A549 (cell line): ENCODE data around the gene RHOT2. TPM values are rescaled to one million over a fixed set of nuclear protein-coding genes. Genes with fewer than 3 reads are reported as not detected.
A peak's percentile ranks its signal among the peaks of the same experiment; 100 is the strongest.

ENCODE experiments used
- ATAC-seq, 2 experiments: fragments of 200-7000 bp in 1 of 2; fragments of >200 bp in 1 of 2; cut with Nextera tagmentation in 1 of 2; cut with Tn5 transposase in 1 of 2; 3 replicates each; pipeline versions ENCODE4 v1.8.0 to v1.9.1; 2018 to 2020; ENCODE audit warnings: mild to moderate bottlenecking in 1 of 2, moderate library complexity in 1 of 2
- CTCF ChIA-PET: fragments of 300-600 bp; sonication (Branson Sonifier 250); formaldehyde crosslinking; extraction: SDS; loops from one replicate; lab custom pipeline; 2021; ENCODE audit warnings: antibody characterized with exemption, inconsistent platforms; lab: Yijun Ruan, JAX
- POLR2A ChIA-PET: fragments of 350-600 bp; formaldehyde crosslinking; extraction: SDS; loops from one replicate; lab custom pipeline; 2021; ENCODE audit warnings: antibody characterized with exemption, inconsistent platforms; lab: Yijun Ruan, JAX
- DNase-seq, 2 experiments: peaks; one replicate each; pipeline versions ENCODE4 v3.0.0 to v3.0.0-alpha.2; 2011 to 2016; ENCODE audit warnings: low read depth in 1 of 2, low spot score in 1 of 2
- FAIRE-seq: peaks from 2 replicates; lab custom pipeline; 2011; peaks lifted over from hg19 to GRCh38; lab: Jason Lieb, UNC
- H3K27ac ChIP-seq, 2 experiments: fragments of >200 bp; sonication (Bioruptor Twin); formaldehyde crosslinking; 3 replicates each; pipeline ENCODE4 v1.5.1; 2016 to 2017
- H3K4me1 ChIP-seq: fragments of >200 bp; sonication (Bioruptor Twin); formaldehyde crosslinking; 3 replicates; pipeline ENCODE4 v1.6.1; 2016
- H3K4me2 ChIP-seq: fragments of >200 bp; sonication (Bioruptor Twin); formaldehyde crosslinking; 3 replicates; pipeline ENCODE4 v1.6.1; 2016
- H3K4me3 ChIP-seq: fragments of >200 bp; sonication (Bioruptor Twin); formaldehyde crosslinking; 3 replicates; pipeline ENCODE4 v1.5.1; 2016
- H3K9me3 ChIP-seq: fragments of >200 bp; sonication (Bioruptor Twin); formaldehyde crosslinking; 3 replicates; pipeline ENCODE4 v1.6.1; 2016
- ATOH8 ChIP-seq: fragments of 250-450 bp; sonication (Bioruptor Pico); IDR thresholded peaks from 2 replicates; pipeline ENCODE4 v1.5.0; 2020; ENCODE audit warnings: low read depth, mild to moderate bottlenecking, moderate library complexity
- BCL3 ChIP-seq: fragments of >200 bp; sonication (Bioruptor Twin); formaldehyde crosslinking; IDR thresholded peaks from 3 replicates; pipeline ENCODE4 v1.6.1; 2016
- CHD4 ChIP-seq: fragments of 200-600 bp; sonication (generic); IDR thresholded peaks from 2 replicates; pipeline ENCODE4 v1.6.1; 2016; ENCODE audit warnings: antibody characterized with exemption, mild to moderate bottlenecking, borderline replicate concordance
- CTCF ChIP-seq: fragments of >200 bp; sonication (Bioruptor Twin); formaldehyde crosslinking; IDR thresholded peaks from 3 replicates; pipeline ENCODE4 v1.5.1; 2016
- E2F6 ChIP-seq: IDR thresholded peaks from 2 replicates; pipeline ENCODE4 v1.6.1; 2012; ENCODE audit warnings: low read depth, borderline replicate concordance
- EHF ChIP-seq: fragments of 250-450 bp; sonication (Bioruptor Pico); IDR thresholded peaks from 2 replicates; pipeline ENCODE4 v1.5.0; 2020; ENCODE audit warnings: mild to moderate bottlenecking
- ELK1 ChIP-seq: fragments of 150-350 bp; IDR thresholded peaks from 2 replicates; pipeline ENCODE4 v1.6.1; 2014; ENCODE audit warnings: low read depth, mild to moderate bottlenecking, low read length
- EP300 ChIP-seq, 2 experiments: fragments of >200 bp; sonication (Bioruptor Twin); formaldehyde crosslinking; IDR thresholded peaks; 2 replicates in 1 of 2; 3 replicates in 1 of 2; pipeline ENCODE4 v1.6.1; 2016 to 2017
- FOSL2 ChIP-seq, 2 experiments: fragments of 450-650 bp in 1 of 2; fragments of >200 bp in 1 of 2; sonication (Bioruptor Twin) in 1 of 2; formaldehyde crosslinking; IDR thresholded peaks; 2 replicates each; pipeline versions ENCODE4 v1.5.0 to v1.6.1; 2016 to 2020; ENCODE audit warnings: mild to moderate bottlenecking in 1 of 2, moderate library complexity in 1 of 2
- FOXS1 ChIP-seq: fragments of 250-450 bp; sonication (Bioruptor Pico); IDR thresholded peaks from 2 replicates; pipeline ENCODE4 v1.5.0; 2020; ENCODE audit warnings: mild to moderate bottlenecking, moderate library complexity
- GATA3 ChIP-seq: IDR thresholded peaks from 2 replicates; pipeline ENCODE4 v1.6.1; 2012; ENCODE audit warnings: borderline replicate concordance
- HES2 ChIP-seq: fragments of >200 bp; sonication (Bioruptor Twin); formaldehyde crosslinking; IDR thresholded peaks from 2 replicates; pipeline ENCODE4 v1.6.1; 2016
- HEYL ChIP-seq: fragments of 250-450 bp; sonication (Bioruptor Pico); IDR thresholded peaks from 2 replicates; pipeline ENCODE4 v1.8.0; 2021; ENCODE audit warnings: mild to moderate bottlenecking, moderate library complexity
- HOXB13 ChIP-seq: fragments of 250-450 bp; sonication (Bioruptor Pico); IDR thresholded peaks from 2 replicates; pipeline ENCODE4 v1.5.0; 2020; ENCODE audit warnings: low read depth, mild to moderate bottlenecking, moderate library complexity
- JUN ChIP-seq, 2 experiments: fragments of >200 bp; sonication (Bioruptor Twin); formaldehyde crosslinking; IDR thresholded peaks; 2 replicates in 1 of 2; 3 replicates in 1 of 2; pipeline ENCODE4 v1.6.1; 2016 to 2017
- KDM5A ChIP-seq: fragments of 200-600 bp; sonication (generic); IDR thresholded peaks from 2 replicates; pipeline ENCODE4 v1.6.1; 2016; ENCODE audit warnings: antibody characterized with exemption, mild to moderate bottlenecking
- MAX ChIP-seq: IDR thresholded peaks from 2 replicates; pipeline ENCODE4 v1.6.1; 2012
- MYC ChIP-seq: IDR thresholded peaks from 2 replicates; pipeline ENCODE4 v1.6.1; 2012; ENCODE audit warnings: mild to moderate bottlenecking, inconsistent platforms, low read length, improper control_type of control experiment, borderline replicate concordance
- PBX3 ChIP-seq: IDR thresholded peaks from 2 replicates; pipeline ENCODE4 v1.6.1; 2012
- PHF8 ChIP-seq: fragments of 200-600 bp; sonication (generic); IDR thresholded peaks from 2 replicates; pipeline ENCODE4 v1.6.1; 2016; ENCODE audit warnings: low read depth, mild to moderate bottlenecking, antibody characterized with exemption, moderate library complexity, borderline replicate concordance
- POLR2A ChIP-seq: IDR thresholded peaks from 2 replicates; pipeline ENCODE4 v1.6.1; 2012; ENCODE audit warnings: mild to moderate bottlenecking, low read length
- RAD21 ChIP-seq, 2 experiments: fragments of >200 bp in 1 of 2; sonication (Bioruptor Twin) in 1 of 2; formaldehyde crosslinking in 1 of 2; IDR thresholded peaks in 1 of 2; conservative IDR thresholded peaks in 1 of 2; 2 replicates in 1 of 2; 3 replicates in 1 of 2; pipeline ENCODE4 v1.6.1; 2012 to 2018; ENCODE audit warnings: inconsistent platforms in 1 of 2
- SREBF2 ChIP-seq: fragments of 450-650 bp; IDR thresholded peaks from 2 replicates; pipeline ENCODE4 v1.6.1; 2014; ENCODE audit warnings: mild to moderate bottlenecking, moderate library complexity
- WGBS: methylation state at CpG from one replicate; pipeline ENCODE4 v1.1.6; 2017; ENCODE audit errors: missing lambda C conversion rate; 5-methylcytosine and 5-hydroxymethylcytosine counted together
- polyA plus RNA-seq, 4 experiments: library from polyadenylated mRNA; depleted of rRNA in 3 of 4; stranded (reverse); fragments of >200 nt; fragmentation: RNase III in 1 of 4; extraction: RNeasy Plus Mini Kit Qiagen cat#74134 plus additional on column Dnase treatment in 1 of 4; gene quantifications; 2 replicates in 3 of 4; 3 replicates in 1 of 4; pipeline ENCODE4 v1.2.3, GENCODE V29; 2011 to 2017

Gene RHOT2
- polyA plus RNA-seq, 2 of the 4 experiments (the other 2 are of a cell fraction), result 38.0 to 83.1 TPM

GRCh38 chr16:720447-720989, 52.6 kb downstream of the RHOT2 start (continued):
- TF ChIP-seq CTCF (peak; percentile 30; the same call in 2 of the 3 replicates), RAD21 (conservative IDR thresholded peaks at IDR 0.05 in 1 of 2, IDR thresholded peaks at IDR 0.05 in 1 of 2) (no peak), FOXS1 (no peak), FOSL2 (IDR thresholded peaks at IDR 0.05) (no peak), FOSL2 (CRISPR knock-in tag; IDR thresholded peaks at IDR 0.05) (no peak), E2F6 (no peak), HEYL (CRISPR knock-in tag) (no peak), PHF8 (0 out of 2 replicates have a peak, but pooled peaks have one; percentile 49), POLR2A (no peak; the same call in 1 of the 2 replicates)
- TF ChIP-seq, all 56 proteins: peak for 7

- POLR2A ChIA-PET, result interaction anchor here (0.6 to 2.6 kb wide), 13 partner anchors 9 to 67 kb away, joined by 3 to 33 read pairs (median 6); partner anchors contain the start of genes CHTF18, CIAO3, RPUSD1 and STUB1
- peak; percentile 53 to 70 for ATAC-seq
- H3K4me1 ChIP-seq, result peaks cover 49% of the 10 kb centered on the region
- peak within 1 kb of the TSS; percentile 93 for H3K4me3 ChIP-seq
- CTCF ChIA-PET, result interaction anchor here (3.9 to 28.0 kb wide), 3 partner anchors 7 to 65 kb away, joined by 29 to 656 read pairs (median 656); partner anchors contain the start of genes ANTKMT, CCDC78, CIAO3 and FBXL16
- DNase-seq, result peak; percentile 84 to 88
- H3K27ac ChIP-seq, result peak within 1 kb of the TSS; percentile 98 to 99
- no peaks in the 10 kb centered on the region for H3K9me3 ChIP-seq
- peak within 1 kb of the TSS; percentile 94 for H3K4me2 ChIP-seq
- FAIRE-seq, result no peak
- TF ChIP-seq E2F6, result peak; percentile 96
- TF ChIP-seq KDM5A, result peak; percentile 79
- TF ChIP-seq ATOH8 (CRISPR knock-in tag), result peak; percentile 16; the same call in 1 of the 2 replicates
- TF ChIP-seq JUN (IDR thresholded peaks at IDR 0.05), result peak; percentile 95 to 98
- TF ChIP-seq BCL3, result peak; percentile 88; the same call in 2 of the 3 replicates
- TF ChIP-seq POLR2A, result peak; percentile 85
- TF ChIP-seq PBX3, result peak; percentile 52; the same call in 1 of the 2 replicates
- TF ChIP-seq EHF, result peak; percentile 80
- no peak for TF ChIP-seq CHD4
- peak; percentile 74; the same call in 1 of the 2 replicates for TF ChIP-seq PHF8
- peak; percentile 47 for TF ChIP-seq GATA3
- TF ChIP-seq MYC, result no peak; the same call in 1 of the 2 replicates
- TF ChIP-seq EP300 (IDR thresholded peaks at IDR 0.05), result peak in 1 of 2 experiments; percentile 25; a peak in 1 of 5 replicates
- no peak for TF ChIP-seq HES2
- peak; percentile 94 for TF ChIP-seq MAX
- TF ChIP-seq HOXB13, result 0 out of 2 replicates have a peak, but pooled peaks have one; percentile 66
- TF ChIP-seq ELK1, result 0 out of 2 replicates have a peak, but pooled peaks have one; percentile 4
- no peak for TF ChIP-seq SREBF2
- WGBS, result 53% methylated on average over 25 of the region's 106 CpGs
Observed at GRCh38 chr16:720990-721764, 53.2 kb downstream of the RHOT2 start, which contains the start of gene ANTKMT. Gene ANTKMT (plus strand): TSS chr16:721146. CDS start chr16:721275, 129 bp downstream.
